Fibroblast of upper back skin (primary cell): ENCODE data around the gene SLC25A22.

ENCODE experiments used
- DNase-seq: peaks from one replicate; pipeline ENCODE4 v3.0.0-alpha.2; 2013

Gene SLC25A22

DNA sequence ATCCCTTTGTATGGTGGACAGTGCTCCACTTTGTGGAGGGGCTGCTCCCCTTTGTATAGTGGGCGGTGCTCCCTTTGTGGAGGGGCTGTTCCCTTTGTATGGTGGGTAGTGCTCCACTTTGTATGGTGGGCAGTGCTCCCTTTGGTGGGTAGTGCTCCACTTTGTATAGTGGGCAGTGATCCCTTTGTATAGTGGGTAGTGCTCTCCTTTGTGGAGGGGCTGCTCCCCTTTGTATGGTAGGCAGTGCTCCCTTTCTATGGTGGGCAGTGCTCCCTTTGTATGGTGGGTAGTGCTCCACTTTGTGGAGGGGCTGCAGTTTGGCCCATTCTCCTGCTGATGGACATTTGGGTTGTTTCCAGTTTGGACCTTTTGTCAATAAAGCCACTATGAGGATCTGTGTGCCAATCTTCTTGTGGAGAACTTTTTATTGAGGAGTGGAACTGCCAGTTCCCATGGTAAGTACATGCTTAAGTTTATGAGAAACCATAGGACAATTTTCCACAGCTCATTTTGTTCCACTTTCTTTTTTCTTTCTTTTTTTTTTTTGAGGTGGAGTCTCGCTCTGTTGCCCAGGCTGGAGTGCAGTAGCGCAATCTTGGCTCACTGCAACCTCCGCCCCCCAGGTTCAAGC is 55.4 kb downstream of the SLC25A22 start:
- DNase-seq, result no peak

GRCh38 chr11:742156-742546 is 55.9 kb downstream of the SLC25A22 start:
- no peak for DNase-seq
